GM13976 (cell line): Measurements from ENCODE around the gene EP300.
A peak's percentile ranks its signal among the peaks of the same experiment; 100 is the strongest.

ENCODE experiments used
- DNase-seq: peaks from one replicate; pipeline ENCODE4 v3.0.0; 2012; ENCODE audit warnings: low spot score
- in situ Hi-C: fragments of 300-500 bp; cut with MboI; formaldehyde crosslinking; loops from one replicate; pipeline ENCODE4 v1.12.0; 2022; ENCODE audit warnings: low sequenced_read_pairs, mixed read lengths, inconsistent platforms; ENCODE audit not compliant: unreplicated experiment
- TF ChIP-seq, protein P1 (sequence below): IDR thresholded peaks from 2 replicates; pipeline ENCODE4 v1.5.1; 2012; ENCODE audit warnings: borderline replicate concordance, mild to moderate bottlenecking; ENCODE audit not compliant: insufficient read depth; ENCODE audit errors: extremely low read depth, missing control alignments, control extremely low read depth

EP300 gene

DNA sequence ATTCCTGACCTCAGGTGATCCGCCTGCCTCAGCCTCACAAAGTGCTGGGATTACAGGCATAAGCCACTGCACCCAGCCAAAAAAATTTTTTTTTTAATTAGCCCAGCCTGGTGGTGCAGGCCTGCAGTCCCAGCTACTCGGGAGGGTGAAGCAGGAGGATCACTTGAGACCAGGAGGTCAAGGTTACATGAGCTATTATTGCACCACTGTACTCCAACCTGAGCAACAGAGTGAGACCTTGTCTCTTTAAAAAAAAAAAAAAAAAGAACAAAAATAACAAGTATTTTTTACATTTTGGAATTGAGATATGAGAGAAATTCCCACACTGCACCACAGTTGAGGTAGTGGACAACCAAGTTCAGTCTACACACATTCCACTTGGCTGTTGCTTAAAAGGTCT lies 99.1 kb downstream of the EP300 start:
- no peak for DNase-seq
- TF ChIP-seq, protein P1, sequence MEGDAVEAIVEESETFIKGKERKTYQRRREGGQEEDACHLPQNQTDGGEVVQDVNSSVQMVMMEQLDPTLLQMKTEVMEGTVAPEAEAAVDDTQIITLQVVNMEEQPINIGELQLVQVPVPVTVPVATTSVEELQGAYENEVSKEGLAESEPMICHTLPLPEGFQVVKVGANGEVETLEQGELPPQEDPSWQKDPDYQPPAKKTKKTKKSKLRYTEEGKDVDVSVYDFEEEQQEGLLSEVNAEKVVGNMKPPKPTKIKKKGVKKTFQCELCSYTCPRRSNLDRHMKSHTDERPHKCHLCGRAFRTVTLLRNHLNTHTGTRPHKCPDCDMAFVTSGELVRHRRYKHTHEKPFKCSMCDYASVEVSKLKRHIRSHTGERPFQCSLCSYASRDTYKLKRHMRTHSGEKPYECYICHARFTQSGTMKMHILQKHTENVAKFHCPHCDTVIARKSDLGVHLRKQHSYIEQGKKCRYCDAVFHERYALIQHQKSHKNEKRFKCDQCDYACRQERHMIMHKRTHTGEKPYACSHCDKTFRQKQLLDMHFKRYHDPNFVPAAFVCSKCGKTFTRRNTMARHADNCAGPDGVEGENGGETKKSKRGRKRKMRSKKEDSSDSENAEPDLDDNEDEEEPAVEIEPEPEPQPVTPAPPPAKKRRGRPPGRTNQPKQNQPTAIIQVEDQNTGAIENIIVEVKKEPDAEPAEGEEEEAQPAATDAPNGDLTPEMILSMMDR = no peak
- in situ Hi-C loops = no loop called here

DNA sequence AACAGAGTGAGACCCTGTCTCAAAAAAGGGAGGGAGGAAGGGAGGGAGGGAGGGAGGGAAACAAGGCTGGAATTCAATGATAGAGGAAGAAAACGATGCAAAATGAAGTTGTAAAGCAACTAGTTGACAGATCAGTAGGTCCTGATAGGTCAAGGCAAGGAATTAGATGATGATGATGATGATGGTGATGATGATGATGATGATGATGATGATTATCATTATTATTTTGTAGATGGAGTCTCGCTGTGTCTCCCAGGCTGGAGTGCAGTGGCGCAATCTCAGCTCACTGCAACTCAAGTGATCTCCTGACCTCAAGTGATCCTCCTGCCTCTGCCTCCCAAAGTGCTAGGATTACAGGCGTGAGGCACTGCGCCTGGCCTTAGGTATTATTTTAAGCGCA lies 101.4 kb downstream of the EP300 start:
- TF ChIP-seq, protein P1 = no peak
- in situ Hi-C loops = no loop called here
- no peak for DNase-seq

DNA sequence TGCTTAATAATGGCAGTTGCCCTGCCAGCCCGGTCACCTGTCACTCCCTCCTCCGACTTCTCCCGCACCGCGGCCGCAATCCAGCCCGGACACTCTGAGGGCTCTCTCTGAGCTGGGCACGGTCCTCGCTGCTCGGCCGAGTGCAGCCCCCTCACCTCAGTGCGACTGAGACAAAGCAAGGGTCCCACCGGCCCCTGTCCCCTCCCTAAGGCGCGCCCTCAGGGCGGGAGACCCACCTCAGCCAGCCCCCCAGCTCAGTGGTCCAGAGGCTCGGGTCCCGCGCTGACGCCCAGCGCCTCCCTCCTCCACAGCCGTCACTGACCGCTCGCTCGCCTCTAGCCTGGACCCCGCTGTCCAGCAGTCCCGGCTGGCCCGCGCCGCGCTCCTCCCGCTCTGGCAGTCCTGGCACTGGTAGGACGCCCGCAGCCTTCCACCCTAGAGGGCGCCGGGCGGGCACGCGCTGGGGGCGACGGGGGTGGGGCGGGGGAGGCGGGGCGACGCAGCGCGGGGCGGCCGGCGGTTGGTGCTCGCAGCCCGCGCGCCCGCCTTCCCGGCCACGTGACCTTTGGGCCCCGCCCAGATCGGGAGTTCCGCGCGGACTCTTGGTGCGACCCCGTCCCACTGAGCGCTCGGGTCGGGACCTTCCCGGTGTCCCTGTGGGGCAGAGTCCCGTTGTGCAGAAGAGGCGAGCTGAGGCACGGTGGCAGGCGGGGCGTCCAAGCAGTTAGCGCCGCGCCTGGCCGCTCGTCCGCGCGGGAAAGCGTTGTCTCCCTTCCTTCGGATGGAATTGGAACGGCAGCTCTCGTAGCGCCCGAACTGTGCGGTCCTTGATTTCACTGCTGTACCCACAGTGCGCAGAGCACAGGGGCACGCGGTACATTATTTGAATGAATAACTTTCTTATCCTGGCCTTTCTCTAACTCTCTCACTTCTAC lies 104.9 kb downstream of the EP300 start:
- TF ChIP-seq, protein P1 = no peak
- peak; percentile 93 for DNase-seq
- in situ Hi-C loops = no loop called here

DNA sequence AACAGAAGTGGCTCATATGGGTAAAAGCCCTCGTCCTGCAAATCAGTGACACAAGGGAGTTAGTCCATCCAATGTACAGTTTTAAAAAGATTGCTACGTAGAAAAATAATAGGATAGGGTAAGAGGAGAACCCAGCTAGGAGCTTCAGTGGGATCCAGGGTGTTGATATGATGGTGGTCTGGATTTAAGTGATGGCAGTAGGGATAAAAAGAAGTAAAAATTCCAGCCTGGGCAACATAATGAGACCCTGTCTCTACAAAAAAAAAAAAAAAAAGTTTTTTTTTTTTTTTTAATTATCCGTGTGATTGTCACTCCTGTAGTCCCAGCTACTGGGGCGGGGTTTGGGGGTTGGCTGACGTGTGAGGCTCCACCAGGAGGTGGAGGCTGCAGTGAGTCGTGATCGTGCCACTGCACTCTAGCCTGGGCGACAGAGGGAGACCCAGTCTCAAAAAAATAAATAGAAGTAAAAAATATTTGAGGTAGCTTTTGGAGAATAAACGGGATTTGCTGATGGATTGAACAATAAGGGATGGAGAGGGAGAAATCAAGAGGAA lies 105.7 kb downstream of the EP300 start:
- DNase-seq = no peak
- in situ Hi-C loops = no loop called here
- TF ChIP-seq, protein P1 = no peak

DNA sequence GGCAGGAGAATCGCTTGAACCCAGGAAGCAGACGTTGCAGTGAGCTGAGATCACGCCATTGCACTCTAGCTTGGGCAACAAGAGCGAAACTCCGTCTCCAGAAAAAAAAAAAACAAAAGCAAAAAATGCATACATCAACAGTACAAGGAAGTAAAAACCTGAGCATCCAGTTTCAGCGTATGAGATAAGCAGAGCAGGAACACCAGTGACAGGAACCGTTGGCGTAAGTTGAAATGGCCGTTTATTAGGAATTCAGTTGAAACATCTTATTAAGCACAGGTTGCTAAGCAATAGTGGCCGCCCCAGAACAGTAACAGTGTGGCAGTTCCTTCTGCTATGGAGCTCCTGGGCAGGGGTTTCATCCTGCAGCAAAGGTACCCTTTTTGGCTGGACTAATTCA lies 108.7 kb downstream of the EP300 start:
- in situ Hi-C loops = no loop called here
- no peak for DNase-seq

DNA sequence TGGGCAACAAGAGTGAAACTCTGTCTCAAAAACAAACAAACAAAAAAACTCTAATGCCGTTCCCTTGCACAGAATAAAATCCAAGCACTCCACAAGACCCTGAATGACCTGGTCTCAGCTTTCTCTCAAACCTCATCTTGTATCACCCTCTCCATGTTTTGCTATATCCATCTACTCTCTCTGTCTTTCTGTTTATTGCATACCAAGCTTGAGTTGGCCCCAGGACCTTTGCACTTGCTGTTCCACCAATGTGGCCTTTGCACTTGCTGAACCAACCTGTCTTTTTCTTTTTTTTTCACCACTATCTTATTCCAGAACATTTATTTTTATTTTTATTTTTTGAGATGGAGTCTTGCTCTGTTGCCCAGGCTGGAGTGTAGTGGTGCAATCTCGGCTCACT lies 110.7 kb downstream of the EP300 start:
- in situ Hi-C loops = no loop called here
- TF ChIP-seq, protein P1 = no peak
- no peak for DNase-seq

More for the DNA sequence above, 108.7 kb downstream of the EP300 start:
- TF ChIP-seq, protein P1 = no peak
